HG03378 (cell line): ENCODE data around the gene CST4.
"Not testable (repeated sequence)": the region's sequence is repeated elsewhere in the genome, so short reads cannot be mapped to it uniquely, and the experiment has no call there.

ENCODE experiments used
- ATAC-seq: cut with Tn5 transposase; IDR thresholded peaks from one replicate; pipeline ENCODE4 v1.9.1; 2021; ENCODE audit warnings: mild to moderate bottlenecking, moderate library complexity; ENCODE audit not compliant: unreplicated experiment

CST4 gene

GRCh38 chr20:23688684-23689398 is at the start of gene CST4:
TSS of gene CST4 (minus strand) at chr20:23689038. CDS start at chr20:23688969, 69 bp downstream.
- not testable (repeated sequence) for ATAC-seq

GRCh38 chr20:23735391-23735790 is 46.6 kb upstream of the CST4 start:
- not testable (repeated sequence) for ATAC-seq

GRCh38 chr20:23734949-23735348 is 46.1 kb upstream of the CST4 start:
- ATAC-seq, result not testable (repeated sequence)

- ATAC-seq, result not testable (repeated sequence)
Measured at GRCh38 chr20:23734440-23734839, 45.6 kb upstream of the CST4 start.

GRCh38 chr20:23727016-23727415 is 38.2 kb upstream of the CST4 start:
- no peak for ATAC-seq

GRCh38 chr20:23725102-23725501 is 36.3 kb upstream of the CST4 start:
- ATAC-seq, result no peak

GRCh38 chr20:23723659-23724307 is 34.9 kb upstream of the CST4 start:
- peak; percentile 58 for ATAC-seq

GRCh38 chr20:23722851-23723250 is 34.0 kb upstream of the CST4 start:
- ATAC-seq, result not testable (repeated sequence)

- ATAC-seq, result no peak
Measured at GRCh38 chr20:23721962-23722361, 33.1 kb upstream of the CST4 start.

- ATAC-seq, result not testable (repeated sequence)
Measured at GRCh38 chr20:23719351-23719750, 30.5 kb upstream of the CST4 start.

GRCh38 chr20:23711778-23712177 is 22.9 kb upstream of the CST4 start:
- not testable (repeated sequence) for ATAC-seq

GRCh38 chr20:23710771-23711170 is 21.9 kb upstream of the CST4 start:
- no peak for ATAC-seq

- no peak for ATAC-seq
Measured at GRCh38 chr20:23705895-23706294, 17.1 kb upstream of the CST4 start.

- ATAC-seq, result no peak
Measured at GRCh38 chr20:23702021-23702420, 13.2 kb upstream of the CST4 start.

GRCh38 chr20:23700931-23701330 is 12.1 kb upstream of the CST4 start:
- ATAC-seq, result no peak

GRCh38 chr20:23697947-23698346 is 9.1 kb upstream of the CST4 start:
- no peak for ATAC-seq

- ATAC-seq, result not testable (repeated sequence)
Measured at GRCh38 chr20:23695068-23695395, 6.2 kb upstream of the CST4 start.

GRCh38 chr20:23694178-23695067 is 5.6 kb upstream of the CST4 start:
- not testable (repeated sequence) for ATAC-seq

GRCh38 chr20:23692725-23693619 is 4.1 kb upstream of the CST4 start:
- not testable (repeated sequence) for ATAC-seq

GRCh38 chr20:23691675-23692074 is 2.8 kb upstream of the CST4 start:
- no peak for ATAC-seq
